ENCODE data around the gene ALLC. TPM values are rescaled to one million over a fixed set of nuclear protein-coding genes. Genes with fewer than 3 reads are reported as not detected.

The ALLC gene
- polyA plus RNA-seq, 4 donors = 0.23 TPM; not detected in 3

DNA sequence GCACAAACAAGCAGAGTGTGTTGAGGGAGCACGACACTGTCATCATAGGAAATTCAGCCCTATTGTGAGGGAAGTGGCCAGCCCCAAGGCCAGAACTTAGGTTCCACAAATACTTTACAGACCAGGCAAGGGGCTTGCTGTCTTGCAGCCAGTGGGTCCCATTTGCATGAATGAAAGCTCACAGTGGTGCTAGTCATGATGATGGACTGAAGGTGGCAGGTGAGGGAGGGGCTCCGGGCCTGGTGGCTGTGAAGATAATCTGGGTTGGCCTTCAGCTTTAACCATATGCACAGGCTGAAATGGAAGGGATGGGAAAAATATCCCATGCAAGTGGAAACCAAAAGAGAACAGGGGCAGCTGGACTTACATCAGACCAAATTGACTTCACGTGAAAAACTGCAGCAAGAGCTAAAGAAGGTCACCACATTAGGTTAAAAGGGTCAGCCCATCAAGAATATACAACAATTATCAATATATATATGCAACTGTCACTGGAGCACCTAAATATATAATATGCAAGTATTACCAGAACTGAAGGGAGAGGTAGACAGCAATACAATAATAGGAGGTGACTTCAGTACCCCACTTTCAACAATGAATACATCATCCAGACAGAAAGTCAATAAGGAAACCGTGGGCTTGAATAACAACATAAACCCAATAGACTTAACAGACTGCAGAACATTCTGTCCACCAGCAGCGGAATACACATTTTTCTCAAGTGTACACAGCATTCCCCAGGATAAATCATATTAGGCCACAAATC, 84.9 kb downstream of the ALLC start:
- DNase-seq (ENCODE audit: low read depth in 4 of 4, low spot score in 3 of 4) = no peak

DNA sequence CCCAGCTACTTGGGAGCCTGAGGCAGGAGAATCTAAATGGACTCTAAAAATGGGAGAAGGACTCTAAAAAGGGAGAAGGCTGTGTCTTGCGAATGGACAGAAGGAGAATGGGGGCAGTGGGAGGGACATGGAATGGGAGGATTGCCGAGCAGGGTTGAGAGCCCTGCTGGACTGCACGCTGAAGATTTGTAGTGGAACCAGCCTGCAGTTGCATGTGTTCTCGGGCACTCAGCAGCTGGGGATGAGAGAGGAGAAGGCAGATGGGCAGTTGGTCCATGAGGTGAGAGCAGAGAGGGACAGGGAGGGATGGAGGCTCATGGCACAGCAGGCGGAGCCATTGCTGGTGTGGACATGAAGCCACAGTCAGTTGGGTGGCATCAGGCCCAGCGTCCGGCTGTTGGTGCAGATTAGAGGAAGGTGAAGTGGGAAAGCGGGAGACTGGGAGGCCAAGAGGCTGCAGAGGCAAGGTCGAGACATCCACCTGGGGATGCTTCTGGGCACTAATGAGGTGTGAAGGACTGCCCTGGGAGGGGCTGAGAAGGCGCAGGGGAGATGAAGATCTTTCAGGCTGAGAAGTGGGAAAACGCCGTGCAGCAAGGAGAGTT, 86.1 kb downstream of the ALLC start:
- no peak for DNase-seq (ENCODE audit: low read depth in 4 of 4, low spot score in 3 of 4)

GRCh38 chr2:3745920-3746319, 87.9 kb downstream of the ALLC start:
- no peak for DNase-seq (ENCODE audit: low read depth in 4 of 4, low spot score in 3 of 4)

DNA sequence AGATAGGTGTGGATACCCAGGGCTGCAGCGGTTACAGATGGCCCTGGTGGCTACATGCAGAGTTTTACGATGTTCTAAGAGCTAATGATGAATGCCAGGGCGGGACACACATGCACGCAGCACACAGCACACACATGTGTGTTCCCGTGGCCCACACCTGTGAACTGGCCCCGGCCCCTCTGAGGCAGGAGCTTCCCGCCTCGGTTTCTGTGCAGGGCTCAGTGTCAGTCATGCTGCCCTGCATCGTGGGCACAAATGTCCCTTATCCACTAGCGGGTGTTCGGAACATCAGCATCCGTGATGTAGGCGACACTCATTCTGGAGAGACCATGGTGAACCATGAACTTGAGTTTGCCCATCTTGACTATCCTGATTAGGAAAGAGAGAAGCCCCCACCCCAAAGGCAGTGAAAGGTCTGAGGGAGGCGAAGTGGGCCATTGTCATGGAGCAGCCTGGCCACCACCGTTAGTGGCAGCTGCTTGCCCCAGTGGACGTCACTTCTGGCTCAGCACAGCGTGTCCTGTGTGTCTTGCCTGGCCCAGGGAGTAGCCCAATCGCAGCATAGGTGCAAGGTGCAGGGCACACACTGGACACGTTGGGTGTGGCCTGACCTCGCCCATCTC, 89.1 kb downstream of the ALLC start:
- no peak for DNase-seq (ENCODE audit: low read depth in 4 of 4, low spot score in 3 of 4)

- no peak for DNase-seq (ENCODE audit: low read depth in 4 of 4, low spot score in 3 of 4)
Observed at GRCh38 chr2:3747826-3748225, 89.8 kb downstream of the ALLC start.

GRCh38 chr2:3749201-3749600, 91.2 kb downstream of the ALLC start:
- DNase-seq (ENCODE audit: low read depth in 4 of 4, low spot score in 3 of 4) = no peak

DNA sequence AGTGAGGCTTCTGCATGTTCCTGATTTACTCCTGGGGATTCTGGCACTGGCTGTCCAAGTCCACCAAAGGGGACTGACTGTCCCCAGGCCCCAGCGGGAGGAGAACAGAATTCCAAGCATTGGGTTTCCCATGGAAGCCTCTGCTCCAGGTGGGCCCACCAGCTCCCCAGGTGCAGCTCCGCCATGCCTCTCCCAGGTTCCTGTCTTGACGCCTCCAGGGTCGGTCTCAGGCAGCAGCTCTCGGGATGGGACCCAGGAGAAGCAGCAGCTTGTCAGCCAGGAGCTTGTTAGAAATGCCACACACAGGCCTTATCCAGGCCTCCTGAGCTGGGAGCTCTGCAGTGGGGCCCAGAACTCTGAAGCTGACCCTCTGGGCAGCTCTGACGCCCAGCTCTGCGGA, 93.3 kb downstream of the ALLC start:
- no peak for DNase-seq (ENCODE audit: low read depth in 4 of 4, low spot score in 3 of 4)

DNA sequence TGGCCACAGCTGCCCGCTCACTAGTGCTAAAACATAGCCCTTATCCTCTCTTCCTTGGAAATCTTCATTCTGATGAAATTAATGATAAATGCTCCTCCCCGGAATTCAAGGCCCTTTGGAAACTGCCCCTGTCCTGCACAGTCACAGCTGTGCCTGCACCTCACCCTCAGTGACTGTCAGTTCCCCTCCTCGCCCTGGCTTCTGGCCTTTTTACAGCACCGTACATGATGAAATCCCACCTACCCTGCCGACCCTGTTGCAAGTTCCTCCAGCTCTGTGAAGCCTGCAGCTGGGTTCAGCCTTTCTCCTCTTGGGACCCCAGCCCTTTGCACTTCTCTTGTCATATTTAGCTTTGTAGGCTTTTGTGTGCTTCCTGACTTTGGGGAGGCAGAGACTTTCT, 93.8 kb downstream of the ALLC start:
- no peak for DNase-seq (ENCODE audit: low read depth in 4 of 4, low spot score in 3 of 4)

Other genes with a start within 250 kb of the ALLC start
- gene ADI1, start 138.7 kb upstream of the ALLC start, polyA plus RNA-seq (ENCODE audit: insufficient read length in 4 of 4) = 10 to 100 TPM; 79.2 to 99.7 (median 83.1) TPM
- gene RNASEH1, start 99.9 kb upstream of the ALLC start, polyA plus RNA-seq (ENCODE audit: insufficient read length in 4 of 4) = 10 to 100 TPM; 17.3 to 18.7 (median 17.8) TPM
- 1,000 to 10,000 TPM; 1,498 to 1,698 (median 1,668) TPM for gene RPS7, start 82.9 kb upstream of the ALLC start, polyA plus RNA-seq (ENCODE audit: insufficient read length in 4 of 4)
- gene COLEC11, start 63.1 kb upstream of the ALLC start, polyA plus RNA-seq (ENCODE audit: insufficient read length in 4 of 4) = 1 to 10 TPM; 1.2 to 4.2 (median 1.7) TPM
- under 1 TPM in 3 of 4 donors, not detected in 1; 0.27 to 0.64 (median 0.46) TPM for gene DCDC2C, start 45.4 kb downstream of the ALLC start, polyA plus RNA-seq (ENCODE audit: insufficient read length in 4 of 4)

Measured in right renal pelvis (tissue), 4 donors.